ENCODE data around the gene INPP5A.
"Not testable (repeated sequence)": the region's sequence is repeated elsewhere in the genome, so short reads cannot be mapped to it uniquely, and the experiment has no call there.

The INPP5A gene

DNA sequence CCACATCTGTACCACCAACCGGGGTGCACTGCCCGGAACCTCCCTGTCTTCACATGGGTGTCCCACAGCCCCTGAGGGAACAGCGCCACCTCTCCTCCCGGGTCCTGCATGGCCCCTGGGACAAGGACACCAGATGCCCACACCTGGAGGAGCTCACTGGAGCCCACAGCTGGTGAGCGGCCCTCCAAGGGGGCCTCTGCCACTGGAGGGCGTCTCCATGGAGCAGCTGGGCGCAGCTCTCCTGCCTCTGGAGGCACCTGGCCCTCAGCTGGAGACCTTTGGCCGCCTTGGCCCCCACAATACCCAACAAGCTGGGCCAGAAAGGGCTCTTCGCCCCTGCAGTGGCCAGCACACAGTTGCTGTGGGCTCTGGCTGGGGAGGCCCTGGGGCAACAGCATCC, 255.6 kb downstream of the INPP5A start:
- TF ChIP-seq, protein P1, sequence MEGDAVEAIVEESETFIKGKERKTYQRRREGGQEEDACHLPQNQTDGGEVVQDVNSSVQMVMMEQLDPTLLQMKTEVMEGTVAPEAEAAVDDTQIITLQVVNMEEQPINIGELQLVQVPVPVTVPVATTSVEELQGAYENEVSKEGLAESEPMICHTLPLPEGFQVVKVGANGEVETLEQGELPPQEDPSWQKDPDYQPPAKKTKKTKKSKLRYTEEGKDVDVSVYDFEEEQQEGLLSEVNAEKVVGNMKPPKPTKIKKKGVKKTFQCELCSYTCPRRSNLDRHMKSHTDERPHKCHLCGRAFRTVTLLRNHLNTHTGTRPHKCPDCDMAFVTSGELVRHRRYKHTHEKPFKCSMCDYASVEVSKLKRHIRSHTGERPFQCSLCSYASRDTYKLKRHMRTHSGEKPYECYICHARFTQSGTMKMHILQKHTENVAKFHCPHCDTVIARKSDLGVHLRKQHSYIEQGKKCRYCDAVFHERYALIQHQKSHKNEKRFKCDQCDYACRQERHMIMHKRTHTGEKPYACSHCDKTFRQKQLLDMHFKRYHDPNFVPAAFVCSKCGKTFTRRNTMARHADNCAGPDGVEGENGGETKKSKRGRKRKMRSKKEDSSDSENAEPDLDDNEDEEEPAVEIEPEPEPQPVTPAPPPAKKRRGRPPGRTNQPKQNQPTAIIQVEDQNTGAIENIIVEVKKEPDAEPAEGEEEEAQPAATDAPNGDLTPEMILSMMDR (IDR thresholded peaks at IDR 0.05; ENCODE audit: low read length) = no peak
- TF ChIP-seq EZH2 (optimal IDR thresholded peaks at IDR 0.05; ENCODE audit: low read depth, low read length) (no peak), EZH2phosphoT487 (IDR thresholded peaks at IDR 0.05; ENCODE audit: low read length) (no peak)
- no peaks in the 10 kb centered on the region for H3K9me2 ChIP-seq (replicated peaks; ENCODE audit: insufficient read depth, low read length)
- no peak overlapping the region for H3K9ac ChIP-seq (ENCODE audit: low read length)
- H3K9me3 ChIP-seq (replicated peaks; ENCODE audit: insufficient read depth, low read length) = no peaks in the 10 kb centered on the region
- no peaks in the 10 kb centered on the region for H3F3A ChIP-seq (ENCODE audit: insufficient read depth, low read length)
- H3K79me2 ChIP-seq (ENCODE audit: low read length) = no peaks in the 10 kb centered on the region
- no peaks in the 10 kb centered on the region for H3K4me1 ChIP-seq (ENCODE audit: low read length)
- peaks cover 20% of the 10 kb centered on the region for H3K27me3 ChIP-seq (replicated peaks; ENCODE audit: insufficient read depth, low read length)
- no peak overlapping the region for H3K4me3 ChIP-seq (ENCODE audit: low read length)
- H3K27ac ChIP-seq (ENCODE audit: low read length) = no peak overlapping the region
- no peak overlapping the region for H2AFZ ChIP-seq (ENCODE audit: low read length)
- no peaks in the 10 kb centered on the region for H4K20me1 ChIP-seq (ENCODE audit: insufficient read depth, low read length)
- DNase-seq = no peak
- H3K36me3 ChIP-seq (replicated peaks; ENCODE audit: insufficient read depth, low read length) = no peaks in the 10 kb centered on the region
- no peak overlapping the region for H3K4me2 ChIP-seq (ENCODE audit: low read depth, low read length)

DNA sequence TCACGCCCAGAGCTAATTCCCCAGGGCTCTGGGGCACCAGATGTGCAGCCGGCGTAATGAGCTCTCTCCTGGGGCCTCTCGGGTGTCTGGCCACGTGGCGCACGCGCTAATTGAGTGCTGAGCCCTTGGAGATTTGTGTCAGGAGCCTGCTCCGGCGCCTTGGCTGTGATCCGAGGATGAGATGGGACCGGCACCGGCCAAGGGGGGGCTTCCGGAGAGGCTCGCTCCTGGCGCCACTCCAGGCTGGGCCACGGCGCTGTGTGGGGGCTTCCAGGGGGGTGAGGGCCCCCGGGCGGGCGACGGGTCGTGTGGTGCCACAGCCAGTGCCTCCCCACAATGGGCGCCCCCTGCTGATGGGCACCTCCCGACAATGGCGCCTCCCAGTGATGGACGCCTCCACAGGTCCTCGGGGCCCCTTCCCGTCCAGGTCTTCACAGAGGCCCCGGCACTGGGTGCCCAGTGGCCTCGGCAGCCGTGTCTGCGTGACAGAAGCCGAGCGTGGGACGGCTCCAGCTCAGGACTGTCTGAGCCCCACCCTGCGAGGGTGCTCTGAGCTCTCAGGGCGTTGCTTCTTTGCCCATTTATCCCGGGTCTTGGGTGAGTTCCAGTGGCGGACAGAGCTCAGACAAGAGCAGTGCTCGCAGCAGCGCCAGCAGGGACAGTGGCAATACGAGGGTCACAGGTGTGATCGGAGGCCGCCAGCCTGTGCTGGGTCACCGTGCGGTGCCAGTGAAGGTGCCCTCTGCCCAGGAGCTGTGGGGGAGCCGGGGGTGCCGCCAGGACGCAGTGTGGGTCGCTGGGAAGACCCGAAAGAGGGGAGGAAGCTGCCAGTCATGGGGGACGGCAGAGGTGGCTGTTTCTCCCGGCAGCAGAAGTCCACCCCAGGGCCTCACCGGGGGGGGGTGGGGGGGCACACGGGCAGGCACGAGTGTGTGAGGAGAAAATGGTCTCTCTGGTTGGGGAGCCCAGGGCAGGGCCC, 256.6 kb downstream of the INPP5A start:
- H3K79me2 ChIP-seq (ENCODE audit: low read length) = no peaks in the 10 kb centered on the region
- TF ChIP-seq, protein P1 (IDR thresholded peaks at IDR 0.05; ENCODE audit: low read length) = no peak
- TF ChIP-seq EZH2phosphoT487 (IDR thresholded peaks at IDR 0.05; ENCODE audit: low read length) (no peak), EZH2 (optimal IDR thresholded peaks at IDR 0.05; ENCODE audit: low read depth, low read length) (no peak)
- H3K9me3 ChIP-seq (replicated peaks; ENCODE audit: insufficient read depth, low read length) = no peaks in the 10 kb centered on the region
- no peaks in the 10 kb centered on the region for H3F3A ChIP-seq (ENCODE audit: insufficient read depth, low read length)
- H2AFZ ChIP-seq (ENCODE audit: low read length) = no peak overlapping the region
- H3K36me3 ChIP-seq (replicated peaks; ENCODE audit: insufficient read depth, low read length) = no peaks in the 10 kb centered on the region
- no peak overlapping the region for H3K4me2 ChIP-seq (ENCODE audit: low read depth, low read length)
- DNase-seq = no peak
- H3K9ac ChIP-seq (ENCODE audit: low read length) = no peak overlapping the region
- H3K27me3 ChIP-seq (replicated peaks; ENCODE audit: insufficient read depth, low read length) = peaks cover 20% of the 10 kb centered on the region
- no peak overlapping the region for H3K4me3 ChIP-seq (ENCODE audit: low read length)
- H3K4me1 ChIP-seq (ENCODE audit: low read length) = no peaks in the 10 kb centered on the region
- no peaks in the 10 kb centered on the region for H4K20me1 ChIP-seq (ENCODE audit: insufficient read depth, low read length)
- no peaks in the 10 kb centered on the region for H3K9me2 ChIP-seq (replicated peaks; ENCODE audit: insufficient read depth, low read length)
- H3K27ac ChIP-seq (ENCODE audit: low read length) = no peak overlapping the region

DNA sequence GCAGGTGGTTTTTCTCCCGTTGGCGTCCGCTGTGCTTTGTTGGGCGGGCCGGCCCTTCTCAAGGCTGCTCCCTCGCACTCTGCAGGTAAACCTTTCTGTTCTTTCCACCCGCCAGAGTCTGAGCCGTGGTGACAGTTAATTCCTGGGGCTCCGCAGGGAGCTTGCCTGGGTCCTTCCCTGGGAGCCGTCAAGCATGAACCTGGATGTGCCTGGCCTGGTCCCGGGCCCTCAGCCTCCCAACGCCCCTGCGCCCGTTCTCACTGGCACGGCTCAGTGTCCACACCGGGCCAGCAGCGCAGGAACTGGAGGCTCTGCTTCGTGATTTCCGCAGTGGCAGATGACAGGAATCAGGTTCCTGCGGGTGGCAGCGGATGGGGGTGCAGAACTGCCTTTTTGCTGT, 259.3 kb downstream of the INPP5A start:
- no peak overlapping the region for H3K4me2 ChIP-seq (ENCODE audit: low read depth, low read length)
- no peaks in the 10 kb centered on the region for H3F3A ChIP-seq (ENCODE audit: insufficient read depth, low read length)
- H2AFZ ChIP-seq (ENCODE audit: low read length) = no peak overlapping the region
- peaks cover 20% of the 10 kb centered on the region for H3K27me3 ChIP-seq (replicated peaks; ENCODE audit: insufficient read depth, low read length)
- no peak overlapping the region for H3K4me3 ChIP-seq (ENCODE audit: low read length)
- no peak for TF ChIP-seq EZH2 (optimal IDR thresholded peaks at IDR 0.05; ENCODE audit: low read depth, low read length)
- TF ChIP-seq, protein P1 (IDR thresholded peaks at IDR 0.05; ENCODE audit: low read length) = no peak
- no peak for TF ChIP-seq EZH2phosphoT487 (IDR thresholded peaks at IDR 0.05; ENCODE audit: low read length)
- no peak for DNase-seq
- H3K27ac ChIP-seq (ENCODE audit: low read length) = no peak overlapping the region
- no peaks in the 10 kb centered on the region for H3K36me3 ChIP-seq (replicated peaks; ENCODE audit: insufficient read depth, low read length)
- no peaks in the 10 kb centered on the region for H3K9me2 ChIP-seq (replicated peaks; ENCODE audit: insufficient read depth, low read length)
- no peaks in the 10 kb centered on the region for H3K9me3 ChIP-seq (replicated peaks; ENCODE audit: insufficient read depth, low read length)
- H4K20me1 ChIP-seq (ENCODE audit: insufficient read depth, low read length) = no peaks in the 10 kb centered on the region
- no peaks in the 10 kb centered on the region for H3K79me2 ChIP-seq (ENCODE audit: low read length)
- H3K9ac ChIP-seq (ENCODE audit: low read length) = no peak overlapping the region
- no peaks in the 10 kb centered on the region for H3K4me1 ChIP-seq (ENCODE audit: low read length)

DNA sequence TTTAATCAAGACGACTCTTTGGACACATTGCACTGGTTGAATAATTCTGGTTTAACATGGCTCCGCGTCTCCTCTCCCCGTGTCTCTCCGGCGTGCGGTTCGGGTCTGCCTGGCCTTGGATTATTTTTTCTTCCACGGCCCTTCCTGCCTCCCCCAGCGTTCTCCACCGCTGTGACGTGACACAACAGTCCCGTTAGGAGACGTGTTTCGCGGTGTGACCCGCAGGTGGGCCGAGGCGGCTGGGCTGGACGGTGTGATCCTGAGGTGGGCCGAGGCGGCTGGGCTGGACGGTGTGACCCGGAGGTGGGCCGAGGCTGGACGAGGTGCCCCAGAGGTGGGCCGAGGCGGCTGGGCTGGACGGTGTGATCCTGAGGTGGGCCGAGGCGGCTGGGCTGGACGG, 260.4 kb downstream of the INPP5A start:
- H3K36me3 ChIP-seq (replicated peaks; ENCODE audit: insufficient read depth, low read length); H3K4me2 ChIP-seq (ENCODE audit: low read depth, low read length); H3K9me2 ChIP-seq (replicated peaks; ENCODE audit: insufficient read depth, low read length): not testable (repeated sequence)

More for the DNA sequence above, 260.4 kb downstream of the INPP5A start:
- H2AFZ ChIP-seq (ENCODE audit: low read length); H3K79me2 ChIP-seq (ENCODE audit: low read length); H3K4me3 ChIP-seq (ENCODE audit: low read length); H3K9me3 ChIP-seq (replicated peaks; ENCODE audit: insufficient read depth, low read length); H3F3A ChIP-seq (ENCODE audit: insufficient read depth, low read length); H3K4me1 ChIP-seq (ENCODE audit: low read length); H4K20me1 ChIP-seq (ENCODE audit: insufficient read depth, low read length); H3K9ac ChIP-seq (ENCODE audit: low read length); DNase-seq; H3K27ac ChIP-seq (ENCODE audit: low read length): not testable (repeated sequence)
- peaks cover 20% of the 10 kb centered on the region for H3K27me3 ChIP-seq (replicated peaks; ENCODE audit: insufficient read depth, low read length)
